Erythroblast (primary cell): ENCODE measurements around the gene SMOC2.

Source experiments
- DNase-seq, 2 experiments: peaks; one replicate each; lab custom pipeline; 2025; lab: John Stamatoyannopoulos, UW
- GATA1 ChIP-seq: IDR thresholded peaks from 2 replicates; pipeline ENCODE4 v1.6.1; 2011; ENCODE audit warnings: low read depth, mild to moderate bottlenecking, control low read depth, low read length, moderate library complexity
- POLR2A ChIP-seq: IDR thresholded peaks from 2 replicates; pipeline ENCODE4 v1.6.1; 2011; ENCODE audit warnings: mild to moderate bottlenecking, low read length

SMOC2 gene

GRCh38 chr6:168517742-168518347 lies 76.9 kb downstream of the SMOC2 start:
- TF ChIP-seq POLR2A: no peak
- TF ChIP-seq GATA1: no peak
- no peak for DNase-seq

GRCh38 chr6:168518348-168518745 lies 77.4 kb downstream of the SMOC2 start:
- DNase-seq: no peak
- TF ChIP-seq POLR2A (no peak), GATA1 (no peak)

- TF ChIP-seq GATA1: no peak
- TF ChIP-seq POLR2A: no peak
- DNase-seq: no peak
Measured at GRCh38 chr6:168518867-168519266, 77.9 kb downstream of the SMOC2 start.

GRCh38 chr6:168520233-168520632 lies 79.2 kb downstream of the SMOC2 start:
- DNase-seq: no peak
- no peak for TF ChIP-seq GATA1
- TF ChIP-seq POLR2A: no peak

- no peak for DNase-seq
- TF ChIP-seq GATA1 (no peak), POLR2A (no peak)
Measured at GRCh38 chr6:168524571-168525001, 83.6 kb downstream of the SMOC2 start.

- no peak for DNase-seq
- TF ChIP-seq GATA1 (no peak), POLR2A (no peak)
Measured at GRCh38 chr6:168525114-168525513, 84.1 kb downstream of the SMOC2 start.

- DNase-seq: no peak
- TF ChIP-seq POLR2A: no peak
- TF ChIP-seq GATA1: no peak
Measured at GRCh38 chr6:168525926-168526630, 85.1 kb downstream of the SMOC2 start.

GRCh38 chr6:168526841-168527281 lies 85.9 kb downstream of the SMOC2 start:
- no peak for DNase-seq
- no peak for TF ChIP-seq POLR2A
- TF ChIP-seq GATA1: no peak

GRCh38 chr6:168527451-168528210 lies 86.6 kb downstream of the SMOC2 start:
- no peak for DNase-seq
- TF ChIP-seq GATA1 (no peak), POLR2A (no peak)

GRCh38 chr6:168528474-168529095 lies 87.6 kb downstream of the SMOC2 start:
- TF ChIP-seq POLR2A (no peak), GATA1 (no peak)
- no peak for DNase-seq

GRCh38 chr6:168529214-168529613 lies 88.2 kb downstream of the SMOC2 start:
- TF ChIP-seq GATA1: no peak
- TF ChIP-seq POLR2A: no peak
- DNase-seq: no peak

GRCh38 chr6:168530653-168531071 lies 89.7 kb downstream of the SMOC2 start:
- TF ChIP-seq GATA1 (no peak), POLR2A (no peak)
- DNase-seq: no peak

- DNase-seq: no peak
- TF ChIP-seq POLR2A (no peak), GATA1 (no peak)
Measured at GRCh38 chr6:168532070-168532469, 91.1 kb downstream of the SMOC2 start.

GRCh38 chr6:168533414-168533813 lies 92.4 kb downstream of the SMOC2 start:
- DNase-seq: no peak
- TF ChIP-seq POLR2A: no peak
- no peak for TF ChIP-seq GATA1
